BE2C (cell line): Measurements from ENCODE around the gene ISCU.

Source experiments
- DNase-seq: peaks from one replicate; pipeline ENCODE4 v3.0.0-alpha.2; 2020
- H3K27me3 ChIP-seq: fragments of 250-450 bp; sonication (Bioruptor Pico); 2 replicates; pipeline ENCODE4 v1.5.1; 2020; ENCODE audit warnings: mild to moderate bottlenecking
- H3K36me3 ChIP-seq: fragments of 250-450 bp; sonication (Bioruptor Pico); 2 replicates; pipeline ENCODE4 v1.5.1; 2020; ENCODE audit warnings: mild to moderate bottlenecking
- H3K4me1 ChIP-seq: fragments of 250-450 bp; sonication (Bioruptor Pico); 2 replicates; pipeline ENCODE4 v1.5.1; 2020
- H3K4me3 ChIP-seq: 2 replicates; pipeline ENCODE4 v1.5.1; 2011; ENCODE audit warnings: low read depth, low read length
- H3K9me3 ChIP-seq: fragments of 250-450 bp; sonication (Bioruptor Pico); 2 replicates; pipeline ENCODE4 v1.5.1; 2020
- TF ChIP-seq, protein P1 (sequence below): IDR thresholded peaks from 2 replicates; pipeline ENCODE4 v1.5.1; 2012; ENCODE audit warnings: mild to moderate bottlenecking, low read depth, low read length

The ISCU gene

DNA sequence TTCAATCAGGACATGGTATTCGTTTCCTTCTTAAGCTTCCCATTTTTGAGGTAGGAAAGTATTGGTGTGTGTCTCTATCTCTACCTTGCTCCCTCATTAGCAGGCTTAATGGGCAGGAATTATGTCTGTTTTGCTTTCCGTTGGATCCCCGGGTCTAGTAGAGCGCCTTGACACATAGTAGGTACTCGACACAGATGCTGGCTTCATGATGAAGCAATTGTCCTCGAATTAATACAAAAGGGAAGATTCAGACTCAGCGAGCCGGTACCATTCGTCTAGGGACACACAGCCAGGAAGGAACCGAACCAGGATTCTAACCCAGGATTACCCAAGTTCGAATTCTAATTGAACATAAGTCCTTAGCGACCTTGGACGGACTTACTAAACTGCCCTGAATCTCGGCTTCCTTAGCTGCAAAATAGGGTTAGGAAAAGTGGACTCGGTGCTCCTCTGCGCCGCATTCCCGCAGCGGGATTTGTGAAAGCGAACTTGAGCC lies 496 bp upstream of the ISCU start:
- TF ChIP-seq, protein P1, sequence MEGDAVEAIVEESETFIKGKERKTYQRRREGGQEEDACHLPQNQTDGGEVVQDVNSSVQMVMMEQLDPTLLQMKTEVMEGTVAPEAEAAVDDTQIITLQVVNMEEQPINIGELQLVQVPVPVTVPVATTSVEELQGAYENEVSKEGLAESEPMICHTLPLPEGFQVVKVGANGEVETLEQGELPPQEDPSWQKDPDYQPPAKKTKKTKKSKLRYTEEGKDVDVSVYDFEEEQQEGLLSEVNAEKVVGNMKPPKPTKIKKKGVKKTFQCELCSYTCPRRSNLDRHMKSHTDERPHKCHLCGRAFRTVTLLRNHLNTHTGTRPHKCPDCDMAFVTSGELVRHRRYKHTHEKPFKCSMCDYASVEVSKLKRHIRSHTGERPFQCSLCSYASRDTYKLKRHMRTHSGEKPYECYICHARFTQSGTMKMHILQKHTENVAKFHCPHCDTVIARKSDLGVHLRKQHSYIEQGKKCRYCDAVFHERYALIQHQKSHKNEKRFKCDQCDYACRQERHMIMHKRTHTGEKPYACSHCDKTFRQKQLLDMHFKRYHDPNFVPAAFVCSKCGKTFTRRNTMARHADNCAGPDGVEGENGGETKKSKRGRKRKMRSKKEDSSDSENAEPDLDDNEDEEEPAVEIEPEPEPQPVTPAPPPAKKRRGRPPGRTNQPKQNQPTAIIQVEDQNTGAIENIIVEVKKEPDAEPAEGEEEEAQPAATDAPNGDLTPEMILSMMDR, result no peak
- Histone ChIP-seq H3K4me1 (peaks cover 31% of the 10 kb centered on the region), H3K27me3 (no peaks in the 10 kb centered on the region), H3K36me3 (peaks cover 28% of the 10 kb centered on the region), H3K9me3 (no peaks in the 10 kb centered on the region), H3K4me3 (peak overlapping the region; percentile 85)
- DNase-seq, result no peak

DNA sequence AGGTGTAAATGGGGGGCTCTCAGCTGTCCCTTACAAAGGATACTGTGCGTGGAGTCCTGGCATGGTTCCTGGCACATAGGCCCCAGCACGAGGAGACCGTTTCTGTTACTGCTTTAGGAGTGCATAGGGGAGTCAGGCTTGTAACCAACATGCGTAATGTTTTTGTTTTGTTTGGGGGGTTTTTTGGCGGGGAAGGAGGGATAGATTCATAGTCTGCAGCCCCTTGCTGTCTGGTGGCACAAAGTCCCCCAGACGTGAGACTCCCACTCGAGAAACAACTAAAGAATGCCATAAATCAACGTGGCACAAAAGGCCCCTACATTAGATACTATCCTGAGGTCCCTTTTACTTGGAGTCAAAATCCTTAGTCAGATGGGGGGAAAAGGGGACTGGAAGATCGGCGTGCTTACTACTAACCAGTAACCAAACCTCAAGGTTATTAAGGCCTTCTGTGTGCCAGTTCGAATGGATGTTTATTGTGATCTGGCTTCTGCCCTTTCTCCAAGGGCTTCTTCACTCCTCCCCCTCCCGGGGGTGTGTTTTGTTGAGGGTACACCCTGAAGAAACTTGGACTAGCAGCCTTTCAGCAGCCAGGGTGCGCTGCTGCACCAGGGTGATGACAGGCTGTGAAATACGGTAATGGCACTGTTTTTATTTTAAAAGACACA lies 874 bp downstream of the ISCU start:
- H3K9me3 ChIP-seq, result no peaks in the 10 kb centered on the region
- peaks cover 41% of the 10 kb centered on the region for H3K4me1 ChIP-seq
- DNase-seq, result peak; percentile 90
- H3K27me3 ChIP-seq, result no peaks in the 10 kb centered on the region
- H3K4me3 ChIP-seq, result peak overlapping the region; percentile 96
- peaks cover 38% of the 10 kb centered on the region for H3K36me3 ChIP-seq
- TF ChIP-seq, protein P1, result peak; percentile 93

DNA sequence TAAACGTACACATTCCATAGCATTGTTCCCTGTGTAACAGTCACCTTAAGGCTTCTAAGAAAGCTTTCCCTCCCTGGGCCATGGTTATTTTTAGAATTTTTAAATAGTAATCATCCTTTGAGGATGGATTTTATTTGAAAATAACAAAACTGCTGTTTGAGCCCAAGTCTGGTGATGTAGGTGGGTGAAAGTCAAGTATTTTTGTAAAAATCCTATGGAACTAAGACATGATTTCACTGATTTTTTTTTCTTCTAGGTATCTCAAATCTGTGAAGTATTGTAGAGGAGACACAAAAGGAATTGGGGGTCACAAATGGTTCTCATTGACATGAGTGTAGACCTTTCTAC lies 1.4 kb downstream of the ISCU start:
- Histone ChIP-seq H3K4me1 (peaks cover 41% of the 10 kb centered on the region), H3K36me3 (peaks cover 43% of the 10 kb centered on the region), H3K27me3 (no peaks in the 10 kb centered on the region), H3K4me3 (peak overlapping the region; percentile 96), H3K9me3 (no peaks in the 10 kb centered on the region)
- no peak for DNase-seq
- TF ChIP-seq, protein P1, result no peak

DNA sequence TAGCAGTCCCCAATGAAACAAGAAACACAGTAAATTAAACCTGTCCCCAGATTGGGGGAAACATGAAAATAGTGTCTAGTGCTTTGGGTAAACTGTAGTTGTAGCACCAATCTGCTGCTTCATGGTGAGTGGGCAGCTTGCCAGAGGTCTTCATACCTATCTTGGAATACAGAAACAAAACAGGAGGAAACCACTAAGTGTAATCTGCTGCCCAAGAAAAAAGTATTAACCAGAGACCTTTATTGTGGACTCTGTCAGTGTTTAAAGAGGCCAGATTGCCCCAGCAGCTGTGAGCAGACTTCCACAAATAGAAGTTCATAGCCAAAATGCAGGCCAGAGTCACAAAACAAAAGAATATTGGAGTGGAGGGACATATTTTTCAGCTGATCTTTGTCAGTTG lies 2.3 kb downstream of the ISCU start:
- no peaks in the 10 kb centered on the region for H3K9me3 ChIP-seq
- peak; percentile 41 for DNase-seq
- no peak overlapping the region for H3K4me3 ChIP-seq
- TF ChIP-seq, protein P1, result no peak
- H3K36me3 ChIP-seq, result peaks cover 52% of the 10 kb centered on the region
- peaks cover 41% of the 10 kb centered on the region for H3K4me1 ChIP-seq
- no peaks in the 10 kb centered on the region for H3K27me3 ChIP-seq

DNA sequence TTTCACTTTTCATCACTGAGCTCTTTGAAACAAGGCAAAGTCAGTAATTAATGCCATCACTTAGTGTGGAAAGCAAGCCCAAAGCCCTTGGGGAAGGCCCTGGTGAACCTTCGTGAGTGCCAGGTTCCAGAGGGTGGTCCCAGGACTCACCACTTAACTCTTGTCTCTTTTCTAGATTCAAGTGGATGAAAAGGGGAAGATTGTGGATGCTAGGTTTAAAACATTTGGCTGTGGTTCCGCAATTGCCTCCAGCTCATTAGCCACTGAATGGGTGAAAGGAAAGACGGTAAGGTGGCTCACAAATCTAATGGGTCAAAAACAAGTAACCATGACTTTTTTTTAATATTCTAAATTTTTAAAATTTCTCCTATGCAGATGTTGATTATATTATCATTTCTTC lies 2.8 kb downstream of the ISCU start:
- Histone ChIP-seq H3K27me3 (no peaks in the 10 kb centered on the region), H3K4me1 (peaks cover 41% of the 10 kb centered on the region), H3K36me3 (peaks cover 52% of the 10 kb centered on the region), H3K4me3 (no peak overlapping the region), H3K9me3 (no peaks in the 10 kb centered on the region)
- TF ChIP-seq, protein P1, result no peak
- no peak for DNase-seq

DNA sequence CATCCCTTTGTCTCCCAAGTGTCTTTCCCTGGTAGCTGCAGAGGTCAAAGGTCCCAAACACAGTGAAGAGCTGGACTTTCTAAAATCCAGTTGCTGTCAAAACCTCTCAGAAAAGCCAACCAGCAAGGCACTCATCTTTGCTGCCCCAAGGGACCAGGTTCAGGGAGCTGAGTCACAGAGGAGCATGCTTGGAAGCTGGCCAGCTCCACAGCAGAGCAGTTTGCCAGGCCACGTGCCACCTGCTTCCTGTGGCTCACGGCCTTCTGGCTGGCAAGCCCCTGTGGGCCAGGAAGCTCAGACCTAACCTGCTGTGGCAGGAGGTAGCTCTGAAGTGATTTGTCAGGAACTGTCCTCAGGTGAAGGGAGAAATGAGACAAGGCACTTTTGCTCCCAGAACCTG lies 3.6 kb downstream of the ISCU start:
- Histone ChIP-seq H3K36me3 (peaks cover 48% of the 10 kb centered on the region), H3K27me3 (no peaks in the 10 kb centered on the region), H3K9me3 (no peaks in the 10 kb centered on the region), H3K4me3 (peak overlapping the region; percentile 7; the same call in 1 of the 2 replicates), H3K4me1 (peaks cover 41% of the 10 kb centered on the region)
- DNase-seq, result peak; percentile 97
- TF ChIP-seq, protein P1, result no peak
